PFSK-1 (cell line): ENCODE data around the gene GALNS.

Experiments used
- FOXP2 ChIP-seq: optimal IDR thresholded peaks from 2 replicates; pipeline ENCODE3; 2011; ENCODE audit warnings: borderline replicate concordance, control low read depth, inconsistent platforms; ENCODE audit not compliant: insufficient read depth; ENCODE audit errors: extremely low read length, extremely low read depth
- POLR2AphosphoS5 ChIP-seq: IDR thresholded peaks from 2 replicates; pipeline ENCODE4 v1.6.1; 2012; ENCODE audit warnings: low read depth, mild to moderate bottlenecking, control low read depth, low read length, moderate library complexity
- SIN3A ChIP-seq: IDR thresholded peaks from 2 replicates; pipeline ENCODE4 v1.6.1; 2012; ENCODE audit warnings: mild to moderate bottlenecking, low read length, moderate library complexity, borderline replicate concordance; ENCODE audit not compliant: insufficient read depth
- TAF1 ChIP-seq: IDR thresholded peaks from 2 replicates; pipeline ENCODE4 v1.6.1; 2012; ENCODE audit warnings: low read length, control low read depth, borderline replicate concordance; ENCODE audit not compliant: insufficient read depth
- TF ChIP-seq, protein P1 (sequence below), 2 experiments: IDR thresholded peaks; 2 replicates each; pipeline versions ENCODE4 v1.6.1 to v1.8.0; 2011 to 2012; ENCODE audit warnings: low read depth in 2 of 2, low read length in 2 of 2, control low read depth in 1 of 2, inconsistent platforms in 1 of 2, mild to moderate bottlenecking in 1 of 2, moderate library complexity in 1 of 2; ENCODE audit not compliant: insufficient read depth in 1 of 2

The GALNS gene

DNA sequence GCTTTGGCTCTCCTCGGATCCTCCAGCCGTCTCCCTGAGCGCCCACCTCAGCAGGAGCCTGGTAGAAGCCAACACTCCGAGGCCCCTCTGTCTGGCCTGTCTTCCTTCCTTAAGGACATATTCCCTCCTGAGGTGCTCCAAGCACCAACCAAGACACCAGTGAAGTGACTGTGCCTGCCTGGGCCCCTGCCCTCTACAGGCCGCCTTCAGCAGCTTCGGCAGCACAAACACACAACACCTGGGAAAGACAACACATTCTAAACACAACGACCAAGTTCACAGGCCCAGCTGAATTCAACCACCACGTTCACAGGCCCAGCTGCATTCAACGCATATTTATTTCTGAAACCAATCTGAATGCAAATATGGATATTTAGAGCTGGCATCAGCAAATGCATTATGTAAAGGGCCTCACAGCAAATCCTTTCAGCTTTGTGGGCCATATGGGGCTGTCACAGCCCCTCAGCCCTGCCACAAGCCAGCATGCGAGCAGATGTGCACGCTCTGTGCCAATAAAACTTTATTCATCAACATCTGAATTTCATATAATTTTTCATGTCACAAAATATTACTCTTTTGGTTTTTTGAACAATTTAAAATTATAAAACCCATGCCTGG lies 12.2 kb downstream of the GALNS start:
- TF ChIP-seq SIN3A (no peak), TAF1 (no peak), POLR2AphosphoS5 (no peak), FOXP2 (no peak)
- TF ChIP-seq, protein P1, sequence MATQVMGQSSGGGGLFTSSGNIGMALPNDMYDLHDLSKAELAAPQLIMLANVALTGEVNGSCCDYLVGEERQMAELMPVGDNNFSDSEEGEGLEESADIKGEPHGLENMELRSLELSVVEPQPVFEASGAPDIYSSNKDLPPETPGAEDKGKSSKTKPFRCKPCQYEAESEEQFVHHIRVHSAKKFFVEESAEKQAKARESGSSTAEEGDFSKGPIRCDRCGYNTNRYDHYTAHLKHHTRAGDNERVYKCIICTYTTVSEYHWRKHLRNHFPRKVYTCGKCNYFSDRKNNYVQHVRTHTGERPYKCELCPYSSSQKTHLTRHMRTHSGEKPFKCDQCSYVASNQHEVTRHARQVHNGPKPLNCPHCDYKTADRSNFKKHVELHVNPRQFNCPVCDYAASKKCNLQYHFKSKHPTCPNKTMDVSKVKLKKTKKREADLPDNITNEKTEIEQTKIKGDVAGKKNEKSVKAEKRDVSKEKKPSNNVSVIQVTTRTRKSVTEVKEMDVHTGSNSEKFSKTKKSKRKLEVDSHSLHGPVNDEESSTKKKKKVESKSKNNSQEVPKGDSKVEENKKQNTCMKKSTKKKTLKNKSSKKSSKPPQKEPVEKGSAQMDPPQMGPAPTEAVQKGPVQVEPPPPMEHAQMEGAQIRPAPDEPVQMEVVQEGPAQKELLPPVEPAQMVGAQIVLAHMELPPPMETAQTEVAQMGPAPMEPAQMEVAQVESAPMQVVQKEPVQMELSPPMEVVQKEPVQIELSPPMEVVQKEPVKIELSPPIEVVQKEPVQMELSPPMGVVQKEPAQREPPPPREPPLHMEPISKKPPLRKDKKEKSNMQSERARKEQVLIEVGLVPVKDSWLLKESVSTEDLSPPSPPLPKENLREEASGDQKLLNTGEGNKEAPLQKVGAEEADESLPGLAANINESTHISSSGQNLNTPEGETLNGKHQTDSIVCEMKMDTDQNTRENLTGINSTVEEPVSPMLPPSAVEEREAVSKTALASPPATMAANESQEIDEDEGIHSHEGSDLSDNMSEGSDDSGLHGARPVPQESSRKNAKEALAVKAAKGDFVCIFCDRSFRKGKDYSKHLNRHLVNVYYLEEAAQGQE (IDR thresholded peaks at IDR 0.05; ENCODE audit: insufficient read depth in 1 of 2, low read depth in 2 of 2, low read length in 2 of 2), result no peak

DNA sequence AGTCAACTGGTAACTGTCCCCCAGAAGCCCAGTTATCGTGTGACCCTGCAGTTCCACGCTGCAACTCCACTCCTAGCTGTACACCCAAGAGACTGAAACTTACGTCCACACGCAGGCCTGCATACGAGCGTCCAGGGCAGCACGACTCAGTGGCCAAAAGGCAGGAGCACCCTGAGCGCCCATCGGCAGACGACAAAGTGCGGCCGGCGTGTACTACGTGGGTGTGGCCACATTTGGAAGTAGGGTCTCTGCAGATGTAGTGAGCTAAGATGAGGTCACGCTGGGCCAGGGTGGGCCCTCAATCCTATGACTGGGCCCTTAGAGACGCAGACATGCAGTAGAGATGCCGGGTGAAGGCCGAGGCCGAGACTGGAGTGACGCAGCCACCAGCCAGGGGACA lies 13.5 kb downstream of the GALNS start:
- TF ChIP-seq FOXP2, result no peak
- TF ChIP-seq, protein P1 (IDR thresholded peaks at IDR 0.05; ENCODE audit: insufficient read depth in 1 of 2, low read depth in 2 of 2, low read length in 2 of 2), result no peak
- TF ChIP-seq POLR2AphosphoS5, result no peak

DNA sequence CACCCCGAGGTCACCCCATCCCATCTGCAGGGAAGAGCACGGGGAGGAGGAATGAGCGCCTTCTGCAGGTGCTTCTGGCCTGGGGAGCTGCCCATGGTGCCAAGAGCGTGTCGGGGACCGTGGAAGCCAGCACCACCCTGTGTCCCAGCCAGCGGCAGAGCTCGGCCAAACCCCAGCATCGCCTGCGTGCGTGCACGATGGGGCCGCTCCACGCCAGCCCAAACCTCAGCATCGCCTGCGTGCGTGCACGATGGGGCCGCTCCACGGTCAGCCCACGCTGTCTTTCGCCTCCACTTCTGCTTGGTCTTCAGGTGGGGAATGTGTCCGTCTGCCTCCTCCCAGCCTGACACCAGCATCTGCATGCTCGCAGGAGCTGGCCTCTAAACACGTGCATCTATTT lies 13.9 kb downstream of the GALNS start:
- TF ChIP-seq SIN3A (no peak), TAF1 (no peak), POLR2AphosphoS5 (no peak), FOXP2 (no peak)
- TF ChIP-seq, protein P1 (IDR thresholded peaks at IDR 0.05; ENCODE audit: insufficient read depth in 1 of 2, low read depth in 2 of 2, low read length in 2 of 2), result no peak

DNA sequence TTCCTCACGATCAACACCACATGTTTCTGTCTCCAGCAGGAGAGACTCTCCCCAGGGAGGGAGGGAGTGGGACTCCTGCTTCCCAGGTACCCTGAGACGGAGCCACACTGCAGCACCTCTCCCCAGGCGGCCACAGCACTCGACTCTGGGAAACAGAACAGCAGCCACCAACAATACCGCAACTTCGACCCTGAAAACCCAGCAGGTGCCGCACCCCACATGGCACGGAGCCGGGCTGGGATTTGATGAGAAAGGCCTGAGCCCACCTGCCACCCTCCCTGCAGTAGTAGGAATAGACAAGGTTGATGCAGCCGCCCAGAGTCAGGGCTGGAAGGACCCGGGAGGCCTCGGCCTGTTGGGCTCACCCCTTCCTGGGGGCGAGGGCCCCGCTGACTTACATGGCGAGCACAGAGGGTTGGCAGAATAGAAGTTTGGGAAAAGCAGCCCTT lies 14.4 kb downstream of the GALNS start:
- TF ChIP-seq SIN3A, result no peak
- TF ChIP-seq FOXP2, result no peak
- no peak for TF ChIP-seq POLR2AphosphoS5
- TF ChIP-seq, protein P1 (IDR thresholded peaks at IDR 0.05; ENCODE audit: insufficient read depth in 1 of 2, low read depth in 2 of 2, low read length in 2 of 2), result no peak
- TF ChIP-seq TAF1, result no peak
